K562 (cell line): Measurements from ENCODE around the gene TTC21A. TPM values are rescaled to one million over a fixed set of nuclear protein-coding genes. Genes with fewer than 3 reads are reported as not detected.

Experiments
- ARID1B ChIP-seq: fragments of 450-650 bp; IDR thresholded peaks from 2 replicates; pipeline ENCODE4 v1.6.1; 2016; ENCODE audit warnings: antibody characterized with exemption, mild to moderate bottlenecking, inconsistent platforms
- ATF7 ChIP-seq: fragments of 450-650 bp; IDR thresholded peaks from 2 replicates; pipeline ENCODE4 v1.7.1; 2014; ENCODE audit warnings: mild to moderate bottlenecking, moderate library complexity
- CTBP1 ChIP-seq: fragments of 450-650 bp; IDR thresholded peaks from 2 replicates; pipeline ENCODE4 v1.6.1; 2016; ENCODE audit warnings: borderline replicate concordance
- EHMT2 ChIP-seq: fragments of 450-650 bp; IDR thresholded peaks from 2 replicates; pipeline ENCODE4 v1.6.1; 2018; ENCODE audit warnings: antibody characterized with exemption
- HBP1 ChIP-seq: fragments of 450-650 bp; formaldehyde crosslinking; IDR thresholded peaks from 2 replicates; pipeline ENCODE4 v1.4.0; 2022; ENCODE audit warnings: missing genetic modification characterization
- HNRNPLL ChIP-seq: fragments of 200-400 bp; formaldehyde crosslinking; IDR thresholded peaks from 2 replicates; pipeline ENCODE4 v1.6.1; 2017; ENCODE audit warnings: low read length, low read depth, mild to moderate bottlenecking; ENCODE audit not compliant: poor library complexity, severe bottlenecking
- IFI16 ChIP-seq: fragments of 250-450 bp; sonication (Bioruptor Pico); IDR thresholded peaks from 2 replicates; pipeline ENCODE4 v2.1.2; 2022; ENCODE audit warnings: mild to moderate bottlenecking, inconsistent platforms
- KDM4B ChIP-seq, 2 experiments: fragments of 450-650 bp in 1 of 2; sonication (generic) in 1 of 2; IDR thresholded peaks; 2 replicates each; pipeline ENCODE4 v1.6.1; 2016 to 2017; ENCODE audit warnings: borderline replicate concordance in 2 of 2, antibody characterized with exemption in 1 of 2, low read depth in 1 of 2, mild to moderate bottlenecking in 1 of 2
- NRF1 ChIP-seq, 2 experiments: fragments of 450-650 bp; IDR thresholded peaks in 1 of 2; conservative IDR thresholded peaks in 1 of 2; 2 replicates each; pipeline ENCODE4 v1.6.1; 2014; ENCODE audit warnings: mild to moderate bottlenecking in 2 of 2
- POLR2B ChIP-seq: fragments of 450-650 bp; IDR thresholded peaks from 2 replicates; pipeline ENCODE4 v1.6.1; 2018; ENCODE audit warnings: low read depth; ENCODE audit not compliant: partially characterized antibody
- POLR3A ChIP-seq: IDR thresholded peaks from 2 replicates; pipeline ENCODE4 v1.6.1; 2011; ENCODE audit warnings: borderline replicate concordance, mild to moderate bottlenecking, moderate library complexity; ENCODE audit not compliant: insufficient read length, insufficient read depth; ENCODE audit errors: extremely low read depth
- SNAPC5 ChIP-seq: fragments of 250-450 bp; sonication (Bioruptor Pico); IDR thresholded peaks from 2 replicates; pipeline ENCODE4 v1.8.0; 2021; ENCODE audit warnings: moderate library complexity, mild to moderate bottlenecking, inconsistent platforms
- THAP12 ChIP-seq: fragments of 250-450 bp; sonication (Bioruptor Pico); IDR thresholded peaks from 2 replicates; pipeline ENCODE4 v1.9.0; 2021; ENCODE audit warnings: mild to moderate bottlenecking, inconsistent platforms
- USF1 ChIP-seq: sonication (generic); formaldehyde crosslinking; IDR thresholded peaks from 2 replicates; pipeline ENCODE4 v1.9.0; 2022; ENCODE audit warnings: mild to moderate bottlenecking, missing genetic modification reagents
- ZBTB17 ChIP-seq: fragments of 450-650 bp; formaldehyde crosslinking; IDR thresholded peaks from 2 replicates; pipeline ENCODE4 v1.4.0; 2020; ENCODE audit warnings: mild to moderate bottlenecking
- ZBTB7A ChIP-seq: IDR thresholded peaks from 2 replicates; pipeline ENCODE4 v1.6.1; 2011; ENCODE audit warnings: low read depth, mild to moderate bottlenecking, low read length, moderate library complexity, borderline replicate concordance; ENCODE audit not compliant: control insufficient read depth
- ZBTB9 ChIP-seq: fragments of 450-650 bp; formaldehyde crosslinking; IDR thresholded peaks from 2 replicates; pipeline ENCODE4 v1.4.0; 2020; ENCODE audit warnings: mild to moderate bottlenecking, moderate library complexity
- ZFP36 ChIP-seq: fragments of 150-350 bp; IDR thresholded peaks from 2 replicates; pipeline ENCODE4 v1.6.1; 2018; ENCODE audit warnings: low read length, low read depth; ENCODE audit not compliant: partially characterized antibody
- ZNF707 ChIP-seq: fragments of 250-450 bp; sonication (Bioruptor Pico); conservative IDR thresholded peaks from 2 replicates; pipeline ENCODE4 v1.8.0; 2022; ENCODE audit warnings: inconsistent platforms, mild to moderate bottlenecking, moderate library complexity
- ZNF785 ChIP-seq: fragments of 250-450 bp; sonication (Bioruptor Pico); IDR thresholded peaks from 2 replicates; pipeline ENCODE4 v1.4.0; 2020; ENCODE audit warnings: mild to moderate bottlenecking
- polyA plus RNA-seq, 8 experiments: library from polyadenylated mRNA; depleted of rRNA in 4 of 8; stranded (reverse) in 5 of 8; unstranded in 3 of 8; fragments of >200 nt; fragmentation: Nextera tagmentation in 2 of 8; fragmentation: Illumina TruSeq in 1 of 8; extraction: Ambion mirVana in 2 of 8; extraction: Trizol in 1 of 8; gene quantifications; 2 replicates each; pipeline versions ENCODE4 v1.2.1 to v1.2.3, GENCODE V29; 2011 to 2014; ENCODE audit warnings: inconsistent platforms in 1 of 8, missing spikeins in 1 of 8
- total RNA-seq, 7 experiments: library from RNA; depleted of rRNA in 6 of 7; stranded (reverse); fragments of >200 nt in 6 of 7; fragmentation: Illumina TruSeq in 2 of 7; extraction: Trizol in 2 of 7; gene quantifications; 2 replicates each; pipeline versions ENCODE4 v1.2.1 to v1.2.3, GENCODE V29; 2011 to 2021; ENCODE audit warnings: low replicate concordance in 1 of 7

TTC21A gene
- total and polyA plus RNA-seq, 9 of the 15 experiments (the other 6 are each of a cell fraction or from before 2014, with no cell fraction given) = 0.22 to 1.4 (median 0.70) TPM

GRCh38 chr3:39154280-39155021 is 47.0 kb downstream of the TTC21A start (continued):
- 0 out of 2 replicates have a peak, but pooled peaks have one; percentile 56 for TF ChIP-seq THAP12 (CRISPR knock-in tag)
- TF ChIP-seq EHMT2 = peak; percentile 33; the same call in 1 of the 2 replicates
- peak; percentile 81 for TF ChIP-seq POLR2B
- TF ChIP-seq USF1 (CRISPR knock-in tag) = peak; percentile 23; the same call in 1 of the 2 replicates
- 0 out of 4 replicates have a peak, but pooled peaks of 1 of the 2 experiments have one; percentile 38 for TF ChIP-seq KDM4B (IDR thresholded peaks at IDR 0.05; ENCODE audit: borderline replicate concordance in 2 of 2, low read depth in 1 of 2)
- peak; percentile 57; the same call in 1 of the 2 replicates for TF ChIP-seq ZBTB7A
- no peak for TF ChIP-seq ZBTB9 (CRISPR knock-in tag)
- 0 out of 2 replicates have a peak, but pooled peaks have one; percentile 63 for TF ChIP-seq HBP1
- peak; percentile 80 for TF ChIP-seq CTBP1
- peak; percentile 68 for TF ChIP-seq ATF7
- peak; percentile 79 for TF ChIP-seq ZBTB17 (CRISPR knock-in tag)
- no peak for TF ChIP-seq SNAPC5
- TF ChIP-seq ZNF707 (CRISPR knock-in tag) = 0 out of 2 replicates have a peak, but pooled peaks have one; percentile 21
- no peak for TF ChIP-seq POLR3A
- TF ChIP-seq ZNF785 (CRISPR knock-in tag) = 0 out of 2 replicates have a peak, but pooled peaks have one; percentile 28
- TF ChIP-seq NRF1 (conservative IDR thresholded peaks at IDR 0.05 in 1 of 2, IDR thresholded peaks at IDR 0.05 in 1 of 2) = peak; percentile 33 to 57; a peak in 3 of 4 replicates
- 0 out of 2 replicates have a peak, but pooled peaks have one; percentile 8 for TF ChIP-seq IFI16 (CRISPR knock-in tag)
- TF ChIP-seq ARID1B = peak; percentile 45
- TF ChIP-seq HNRNPLL = peak; percentile 51
- peak; percentile 100 for TF ChIP-seq ZFP36
